HG02759 (cell line): ENCODE measurements around the gene RPAP2.
"Not testable (repeated sequence)": the region's sequence is repeated elsewhere in the genome, so short reads cannot be mapped to it uniquely, and the experiment has no call there.

Experiments
- ATAC-seq: cut with Tn5 transposase; IDR thresholded peaks from one replicate; pipeline ENCODE4 v1.9.1; 2021; ENCODE audit warnings: mild to moderate bottlenecking, moderate library complexity; ENCODE audit not compliant: unreplicated experiment

The RPAP2 gene

DNA sequence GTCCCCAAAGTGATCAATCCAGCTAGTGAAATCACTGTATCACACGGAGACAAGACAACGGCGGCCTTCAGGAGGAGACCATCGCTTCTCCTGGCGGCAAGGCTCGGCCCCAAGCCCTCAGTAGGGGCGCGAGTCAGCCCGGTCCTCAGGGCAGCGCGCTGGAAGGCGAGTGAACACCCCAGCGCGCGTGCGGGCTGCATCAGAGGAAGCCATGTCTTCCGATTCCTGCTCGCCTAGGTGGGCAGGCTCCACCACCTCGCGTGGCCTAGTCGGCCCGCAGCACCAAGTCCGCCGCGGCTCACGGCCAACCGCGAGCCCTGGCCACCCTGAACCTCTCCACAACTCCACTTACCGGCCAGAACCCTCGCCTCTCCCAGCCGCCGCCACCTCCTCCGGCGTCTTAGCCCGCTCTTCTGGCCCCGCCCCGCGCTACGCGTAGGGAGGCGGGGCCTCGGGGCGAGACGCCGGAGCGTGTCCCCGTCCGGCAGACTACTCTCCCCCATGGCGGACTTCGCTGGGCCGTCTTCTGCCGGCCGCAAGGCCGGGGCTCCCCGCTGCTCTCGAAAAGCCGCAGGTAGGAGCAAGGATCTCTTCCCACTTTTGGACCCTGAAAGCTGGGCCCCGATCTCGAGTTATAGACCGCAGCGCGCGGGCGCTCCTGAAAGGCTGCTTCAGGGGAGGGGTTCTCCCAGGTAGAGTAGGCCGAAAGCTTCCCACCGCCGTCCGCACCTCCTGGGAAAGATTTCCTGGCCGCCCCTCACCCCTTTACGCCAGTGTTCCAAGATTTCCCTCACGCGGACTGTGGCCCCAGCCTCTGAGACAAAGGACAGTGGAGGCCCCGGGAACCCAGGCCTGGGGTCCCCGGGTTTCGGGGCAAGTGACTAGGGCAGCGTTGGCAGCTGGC, at the start of gene RPAP2, which contains the start of gene GLMN:
Gene RPAP2 (plus strand): TSS at position 487 of the 904 bp plus-strand sequence. CDS start 15 bp downstream, at position 502.
Gene GLMN (minus strand): TSS at position 415 of the 904 bp plus-strand sequence. CDS start 988 bp downstream, outside the sequence.
- ATAC-seq = peak; percentile 99

DNA sequence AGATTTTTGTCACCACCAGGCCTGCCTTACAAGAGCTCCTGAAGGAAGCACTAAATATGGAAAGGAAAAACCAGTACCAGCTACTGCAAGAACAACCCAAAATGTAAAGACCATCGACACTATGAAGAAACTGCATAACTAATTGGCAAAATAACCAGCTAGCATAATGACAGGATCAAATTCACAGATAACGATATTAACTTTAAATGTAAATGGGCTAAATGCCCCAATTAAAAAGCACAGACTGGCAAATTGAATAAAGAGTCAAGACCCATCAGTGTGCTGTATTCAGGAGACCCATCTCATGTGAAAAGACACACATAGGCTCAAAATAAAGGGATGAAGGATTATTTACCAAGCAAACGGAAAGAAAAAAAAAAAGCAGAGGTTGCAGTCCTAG, 44.1 kb upstream of the RPAP2 start:
- ATAC-seq = not testable (repeated sequence)

DNA sequence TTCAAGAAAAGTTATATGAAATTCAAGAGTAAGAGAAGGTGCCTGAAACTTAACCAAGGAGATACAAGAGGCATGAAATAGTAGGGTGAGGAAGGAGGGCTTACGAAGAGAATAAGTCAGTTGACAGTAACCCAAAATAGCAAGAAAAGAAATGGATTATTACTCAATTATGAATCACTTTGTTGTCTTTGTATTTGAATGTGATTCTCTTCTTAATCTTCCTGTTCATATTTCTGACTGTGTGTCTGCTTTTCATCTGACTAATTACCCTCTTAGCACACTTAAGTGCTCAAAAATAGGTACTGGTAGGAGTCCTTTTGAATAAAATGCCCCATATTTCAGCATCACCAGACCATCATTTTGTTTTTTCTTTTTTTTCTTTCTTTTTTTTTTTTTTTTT, 39.5 kb upstream of the RPAP2 start:
- ATAC-seq = no peak

DNA sequence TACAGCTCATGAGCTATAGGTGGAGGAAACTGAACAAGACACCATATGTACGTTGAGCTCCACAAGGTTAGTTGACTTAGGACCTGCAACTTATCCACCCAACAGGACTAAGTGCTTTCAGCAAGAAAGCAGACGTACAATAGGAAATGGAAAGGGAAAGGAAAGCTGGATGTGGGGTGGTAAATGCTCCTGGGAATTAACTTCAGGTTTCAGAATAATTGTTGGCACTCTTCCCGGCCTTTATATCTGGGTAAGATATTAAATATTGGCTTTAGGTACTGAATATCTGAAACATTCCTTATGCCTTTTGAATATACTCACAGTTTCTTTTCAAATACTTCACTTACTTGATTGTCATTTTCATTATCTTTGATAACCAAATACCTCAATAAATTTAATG, 36.3 kb upstream of the RPAP2 start:
- no peak for ATAC-seq

DNA sequence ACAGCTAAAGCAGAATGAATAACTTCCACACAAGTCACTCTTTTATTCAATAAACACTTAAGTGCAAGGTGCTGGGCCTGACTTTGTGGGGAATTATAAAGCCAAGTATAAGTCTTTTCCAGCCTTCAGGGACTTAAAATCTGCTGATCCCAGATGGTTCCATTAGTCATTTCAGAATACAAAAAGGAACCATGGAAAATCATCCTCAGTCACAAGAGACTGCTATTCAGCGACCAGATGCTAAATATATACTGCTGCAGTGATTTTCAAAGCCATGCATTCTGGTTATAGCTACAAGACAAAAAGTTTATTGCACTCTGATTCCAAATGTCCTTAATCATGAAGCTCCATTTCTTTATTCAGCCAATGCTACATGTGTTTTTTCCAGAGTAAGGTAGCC, 25.8 kb upstream of the RPAP2 start:
- ATAC-seq = no peak

DNA sequence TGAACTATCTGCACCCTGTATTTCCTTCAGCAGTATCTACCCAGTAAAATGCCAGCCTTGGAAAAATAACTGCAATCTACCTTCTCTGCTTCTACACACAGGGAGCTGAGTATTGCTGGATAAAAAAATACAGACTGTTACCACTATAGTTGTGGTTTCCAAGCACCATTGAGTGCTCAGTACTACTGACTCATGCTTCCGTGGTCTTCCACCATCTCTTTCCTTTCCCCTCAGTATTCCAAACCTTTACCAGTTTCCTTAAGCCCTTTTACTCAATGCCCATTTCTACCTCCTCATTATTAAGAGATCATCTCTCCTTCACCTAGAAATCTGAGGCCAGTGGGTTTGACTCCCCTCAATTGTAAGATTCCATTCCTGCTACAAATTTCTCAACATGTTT, 23.9 kb upstream of the RPAP2 start:
- no peak for ATAC-seq

DNA sequence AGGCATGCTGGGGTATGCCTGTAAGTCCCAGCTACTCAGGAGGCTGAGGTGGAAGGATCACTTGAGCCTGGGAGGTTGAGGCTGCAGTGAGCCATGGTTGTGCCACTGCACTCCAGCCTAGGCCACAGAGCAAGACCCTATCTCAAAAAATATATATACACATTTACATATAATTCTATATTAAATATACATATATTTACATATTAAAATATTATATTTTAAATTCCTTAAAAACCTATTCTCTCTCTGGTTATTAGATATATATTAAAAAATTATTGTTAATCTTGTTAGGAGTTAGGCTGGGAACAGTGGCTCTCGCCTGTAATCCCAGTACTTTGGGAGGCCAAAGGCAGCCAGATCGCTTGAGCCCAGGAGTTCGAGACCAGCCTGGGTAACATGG, 22.8 kb upstream of the RPAP2 start:
- no peak for ATAC-seq

DNA sequence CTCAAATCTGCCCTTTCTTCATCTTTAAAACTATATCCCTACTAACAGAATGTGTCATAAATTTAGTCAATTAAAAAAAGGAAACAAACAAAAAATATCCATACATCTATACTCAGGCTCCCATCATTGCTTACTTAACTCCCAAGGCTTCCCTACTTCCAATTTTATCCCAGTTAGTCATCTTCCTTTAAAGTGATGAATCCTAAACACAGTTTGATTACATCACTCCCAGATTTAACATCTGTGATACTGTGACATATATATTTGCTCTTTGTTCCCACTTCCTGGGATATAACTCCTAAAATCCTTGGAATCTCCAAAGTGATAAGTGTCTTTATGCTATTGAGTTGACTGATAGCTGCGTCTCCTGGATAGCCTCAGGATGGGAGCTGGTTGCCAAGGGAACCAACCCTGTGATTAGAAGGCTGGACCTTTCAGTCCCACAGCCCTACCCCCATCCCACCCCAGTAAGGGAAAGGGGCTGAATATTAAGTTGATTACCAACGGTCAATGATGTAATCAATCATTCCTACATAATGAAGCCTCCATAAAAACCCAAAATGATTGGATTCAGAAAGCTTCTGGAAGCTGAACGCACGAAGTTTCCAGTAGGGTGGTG, 21.6 kb upstream of the RPAP2 start:
- no peak for ATAC-seq

DNA sequence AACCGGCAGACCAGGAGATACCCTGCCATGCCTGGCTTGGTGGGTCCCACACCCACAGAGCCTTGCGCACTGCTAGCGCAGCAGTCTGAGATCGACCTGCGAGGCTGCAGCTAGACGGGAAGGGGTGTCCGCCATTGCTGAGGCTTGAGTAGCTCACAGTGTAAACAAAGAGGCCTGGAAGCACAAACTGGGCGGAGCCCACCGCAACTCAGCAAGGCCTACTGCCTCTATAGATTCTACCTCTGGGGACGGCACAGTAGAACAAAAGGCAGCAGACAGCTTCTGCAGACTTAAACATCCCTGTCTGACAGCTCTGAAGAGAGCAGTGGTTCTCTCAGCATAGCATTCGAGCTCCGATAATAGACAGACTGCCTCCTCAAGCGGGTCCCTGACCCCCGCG, 19.1 kb upstream of the RPAP2 start:
- ATAC-seq = not testable (repeated sequence)

DNA sequence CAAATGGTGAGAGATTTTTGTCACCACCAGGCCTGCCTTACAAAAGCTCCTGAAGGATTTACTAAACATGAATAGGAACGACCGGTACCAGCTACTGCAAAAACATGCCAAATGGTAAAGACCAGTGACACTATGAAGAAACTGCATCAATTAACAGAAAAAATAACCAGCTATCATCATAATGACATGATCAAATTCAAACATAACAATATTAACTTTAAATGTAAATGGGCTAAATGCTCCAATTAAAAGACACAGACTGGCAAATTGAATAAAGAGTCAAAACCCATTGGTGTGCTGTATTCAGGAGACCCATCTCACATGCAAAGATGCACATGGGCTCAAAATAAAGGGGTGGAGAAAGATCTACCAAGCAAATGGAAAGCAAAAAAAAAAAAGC, 17.4 kb upstream of the RPAP2 start:
- not testable (repeated sequence) for ATAC-seq

DNA sequence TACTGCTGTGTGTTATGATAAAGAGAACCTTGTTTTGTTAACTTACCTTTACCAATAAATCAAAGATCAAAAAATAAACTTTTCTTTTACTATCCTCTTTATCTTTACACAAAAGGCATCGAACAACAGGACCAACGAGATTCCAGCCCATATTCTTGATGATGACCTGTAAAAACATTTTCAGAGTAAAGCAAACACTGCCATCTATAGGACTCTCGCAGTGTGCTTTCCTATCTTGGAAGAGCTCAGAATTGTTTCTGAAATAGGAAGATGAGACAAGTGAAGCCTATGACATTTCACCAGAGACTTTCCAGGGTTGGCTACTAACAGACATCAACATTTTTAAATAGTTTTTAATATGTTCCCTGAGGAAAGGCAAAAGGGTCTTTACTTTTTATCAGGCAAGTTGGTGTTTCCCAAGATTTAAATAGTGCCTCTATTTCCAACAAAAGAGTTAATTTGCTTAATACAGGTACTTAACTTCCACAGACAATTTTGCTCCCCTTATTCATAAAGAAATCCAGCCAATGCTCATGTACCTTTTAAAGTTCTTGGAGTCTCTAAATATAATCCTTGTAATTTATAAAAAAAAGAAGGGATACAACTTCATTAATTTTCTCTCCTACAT, 7.4 kb upstream of the RPAP2 start:
- ATAC-seq = no peak

DNA sequence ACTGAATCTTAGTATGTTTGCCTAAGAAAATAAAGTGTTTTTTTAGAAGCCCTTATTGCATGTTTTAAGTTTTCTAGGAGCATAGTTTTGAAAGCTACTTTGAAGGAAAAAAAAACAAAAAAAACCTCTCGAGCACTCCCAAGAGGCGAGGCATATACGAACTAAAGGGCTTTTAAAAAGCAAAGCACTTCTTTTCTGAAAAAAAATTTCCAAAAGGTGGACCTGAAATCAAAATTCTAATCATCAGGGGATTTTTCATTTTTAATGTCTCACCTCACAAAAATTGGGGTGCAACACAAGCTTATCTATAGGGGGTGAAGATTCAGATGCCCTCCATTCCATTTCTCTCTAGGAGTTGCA, 666 bp upstream of the RPAP2 start:
- no peak for ATAC-seq

DNA sequence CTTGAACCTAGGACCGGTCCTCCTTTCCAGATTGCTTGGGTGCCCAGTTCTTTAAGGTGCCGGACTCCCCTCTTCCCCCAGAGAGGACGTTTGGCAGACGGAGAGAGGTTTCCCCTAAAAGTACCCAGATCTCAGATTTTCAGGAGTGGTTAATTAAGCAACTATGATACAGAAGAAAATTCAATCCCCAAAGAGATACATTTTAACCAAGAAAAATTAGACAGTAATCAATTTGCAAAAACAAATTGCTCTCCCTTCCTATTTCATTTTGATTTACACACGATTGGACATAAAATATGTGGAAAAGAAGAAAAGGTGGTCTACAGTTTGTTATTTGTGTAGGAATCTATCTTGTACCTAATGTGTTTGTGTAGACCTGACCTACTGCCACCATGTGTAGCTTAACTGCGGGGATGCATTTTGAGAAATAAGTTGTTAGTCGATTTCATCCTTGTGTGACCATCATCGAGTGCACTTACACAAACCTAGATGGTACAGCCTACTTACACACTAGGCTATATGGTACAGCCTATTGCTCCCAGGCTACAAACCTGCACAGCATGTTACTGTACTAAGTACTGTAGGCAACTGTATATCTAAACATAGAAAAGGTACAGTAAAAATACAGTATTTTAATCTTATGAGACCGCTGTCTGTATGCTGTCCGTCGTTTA, 755 bp downstream of the RPAP2 start:
- no peak for ATAC-seq

DNA sequence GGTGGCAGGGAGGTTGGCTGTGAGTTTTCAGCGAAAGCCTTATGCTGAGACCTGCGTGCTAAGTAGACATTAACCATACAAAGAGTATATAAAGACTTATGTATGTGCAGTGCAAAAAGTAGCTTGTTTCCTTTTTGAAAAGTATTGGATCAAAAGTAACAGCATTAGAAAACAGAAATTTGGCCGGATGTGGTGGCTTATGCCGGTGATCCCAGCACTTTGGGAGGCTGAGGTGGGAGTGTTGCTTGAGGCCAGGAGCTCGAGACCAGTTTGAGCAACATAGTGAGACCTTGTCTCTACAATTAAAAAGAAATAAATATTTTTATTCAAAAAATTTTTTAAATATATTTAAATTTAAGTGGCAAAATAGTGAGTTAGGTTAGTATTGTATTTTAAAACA, 2.2 kb downstream of the RPAP2 start:
- ATAC-seq = no peak

DNA sequence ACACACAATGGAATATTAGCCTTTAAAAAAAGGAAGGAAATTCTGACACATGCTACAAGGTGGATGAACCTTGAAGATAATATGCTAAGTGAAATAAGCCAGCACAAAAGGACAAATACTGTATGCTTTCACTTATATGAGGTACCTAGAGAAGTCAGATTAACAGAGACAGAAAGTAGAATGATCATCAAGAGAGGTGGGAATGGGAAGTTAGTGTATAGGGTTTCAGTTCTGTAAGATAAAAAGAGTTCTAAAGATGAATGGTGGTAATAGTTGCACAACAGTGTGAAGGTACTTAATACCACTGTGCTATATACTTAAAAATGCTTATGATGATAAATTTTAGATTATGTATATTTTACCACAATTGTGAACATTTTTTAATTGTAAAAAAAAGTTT, 7.2 kb downstream of the RPAP2 start:
- no peak for ATAC-seq

DNA sequence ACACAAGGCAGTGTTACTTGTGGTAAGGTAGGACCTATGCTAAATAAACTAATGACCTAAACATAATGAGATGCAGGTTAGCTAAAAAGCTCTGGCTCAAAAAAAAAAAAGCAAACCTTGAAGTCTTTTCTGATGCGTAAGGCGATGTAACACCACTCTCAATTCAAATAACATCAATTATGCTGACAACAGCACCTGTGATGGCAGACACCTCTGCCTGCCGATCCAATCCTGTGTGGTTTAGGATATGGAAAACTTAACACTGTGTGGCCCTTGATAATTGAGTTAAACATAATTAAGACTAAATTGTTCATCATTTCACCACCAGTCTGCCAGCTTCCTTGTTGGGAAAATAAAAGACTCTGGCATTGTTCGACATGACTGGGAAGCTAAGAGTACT, 9.1 kb downstream of the RPAP2 start:
- ATAC-seq = no peak

DNA sequence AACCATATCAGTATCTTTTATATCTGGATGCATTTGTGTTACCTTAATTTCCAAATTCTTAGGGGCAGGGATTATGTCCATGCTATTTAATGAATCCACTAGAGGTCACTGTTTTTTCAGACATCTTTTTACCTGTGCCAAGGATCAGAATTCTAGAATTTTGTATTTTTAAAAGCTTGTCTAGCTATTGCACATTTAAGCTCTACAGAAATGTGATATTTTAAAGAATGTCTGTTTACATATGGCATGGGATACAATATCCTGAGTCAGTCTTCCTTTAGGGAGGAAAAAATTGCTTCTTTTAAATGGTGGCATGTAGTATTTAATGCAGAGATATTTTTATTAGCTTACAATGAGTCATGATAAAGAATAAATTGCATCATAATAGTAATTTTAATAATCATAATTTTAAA, 11.3 kb downstream of the RPAP2 start:
- ATAC-seq = no peak

DNA sequence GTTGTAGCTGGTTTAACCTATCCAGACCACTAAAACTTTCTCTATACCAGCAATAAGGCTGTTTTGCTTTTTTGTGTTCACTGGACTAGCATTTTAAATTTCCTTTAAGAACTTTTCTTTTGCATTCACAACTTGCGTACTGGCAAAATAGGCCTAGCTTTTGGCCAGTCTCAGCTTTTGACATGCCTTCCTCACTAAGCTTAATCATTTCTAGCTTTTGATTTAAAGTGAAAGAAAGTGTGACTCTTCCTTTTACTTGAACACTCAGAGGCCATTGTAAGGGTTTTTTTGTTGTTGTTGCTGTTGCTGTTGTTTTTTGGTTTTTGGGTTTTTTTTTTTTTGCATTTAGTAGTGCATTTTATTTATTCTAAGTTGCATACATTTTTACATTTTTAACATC, 15.2 kb downstream of the RPAP2 start:
- ATAC-seq = no peak

DNA sequence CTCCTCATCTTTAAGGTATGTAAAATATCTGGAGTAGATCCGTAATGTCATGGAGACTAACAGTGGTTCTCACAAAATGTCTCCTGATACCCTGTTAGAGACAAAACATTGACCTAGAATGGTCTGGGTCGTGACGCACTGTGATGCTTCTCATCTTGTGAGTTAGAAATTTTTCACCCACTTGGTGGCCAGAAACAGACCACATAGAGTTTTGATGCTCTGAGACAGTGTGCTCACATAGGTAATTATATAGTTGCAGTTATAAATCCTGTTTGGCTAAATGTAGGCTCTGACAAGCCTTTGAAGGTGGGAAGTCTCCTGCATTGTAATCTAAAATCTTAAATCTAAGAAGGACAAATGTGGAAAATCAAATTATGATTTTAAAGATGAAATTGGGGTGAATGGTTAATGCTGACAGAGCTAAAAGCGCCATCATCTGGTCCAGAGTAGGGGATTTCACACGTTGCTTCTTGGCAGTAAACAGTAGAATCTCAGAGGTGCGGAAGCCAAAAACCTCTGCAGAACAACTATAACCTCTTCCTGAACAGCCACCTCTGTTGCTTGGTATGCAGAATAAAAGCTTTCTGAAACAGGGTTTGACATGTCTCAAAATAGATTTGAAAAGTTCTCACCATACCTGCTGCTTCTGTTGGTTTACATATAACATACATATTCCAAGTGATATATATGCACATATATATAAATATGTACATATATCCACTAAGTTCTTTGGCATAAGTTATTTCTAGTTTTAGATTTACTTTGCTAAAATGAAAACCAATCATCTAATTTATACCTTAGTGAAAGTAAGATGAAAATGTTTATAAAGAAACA, 17.1 kb downstream of the RPAP2 start:
- no peak for ATAC-seq

DNA sequence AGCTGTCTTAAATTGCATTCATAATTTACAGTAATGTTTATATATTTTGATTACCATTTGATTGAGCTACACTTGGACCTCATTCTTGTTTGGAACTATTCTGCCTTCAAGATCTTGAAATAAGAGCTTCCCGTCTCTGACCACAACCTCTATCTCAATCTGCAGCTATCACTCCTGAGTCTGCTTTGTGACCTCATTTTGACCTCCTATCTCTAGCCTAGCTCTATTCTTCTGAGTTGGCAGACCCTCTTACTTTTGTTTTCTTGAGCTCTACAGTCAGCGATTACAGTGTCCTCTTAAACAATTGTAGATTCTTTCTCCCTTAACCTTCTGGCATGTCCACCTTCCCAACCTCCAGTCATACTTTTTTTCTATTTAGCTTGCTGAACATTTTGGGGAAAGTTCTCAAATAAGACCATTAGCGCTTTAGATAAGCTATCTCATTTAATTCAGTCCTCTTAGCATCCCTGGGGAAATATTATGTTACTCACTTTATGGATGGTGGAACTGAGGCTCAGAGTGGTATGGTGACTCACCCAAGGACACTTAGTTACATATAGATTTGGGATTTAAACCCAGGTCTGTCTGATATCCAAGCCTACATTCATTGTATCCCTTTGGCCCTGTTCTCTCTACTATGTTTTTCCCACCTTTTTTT, 19.1 kb downstream of the RPAP2 start:
- ATAC-seq = no peak
